SK-N-SH (cell line): ENCODE data around the gene ST6GALNAC3. TPM values are rescaled to one million over a fixed set of nuclear protein-coding genes. Genes with fewer than 3 reads are reported as not detected.

Experiments
- CTCF ChIA-PET: fragments of 300-600, 350-600 bp; formaldehyde crosslinking; extraction: SDS; loops from one replicate; lab custom pipeline; 2021; lab: Yijun Ruan, JAX
- POLR2A ChIA-PET: fragments of 350-600 bp; sonication (Branson Sonifier 250); formaldehyde crosslinking; extraction: SDS; loops from one replicate; lab custom pipeline; 2020; ENCODE audit warnings: antibody characterized with exemption, inconsistent platforms; lab: Yijun Ruan, JAX
- DNase-seq: peaks from one replicate; pipeline ENCODE4 v3.0.0; 2012
- H2AFZ ChIP-seq: fragments of 200-600 bp; sonication (generic); 2 replicates; pipeline ENCODE4 v1.8.1; 2016; ENCODE audit warnings: antibody characterized with exemption, mild to moderate bottlenecking, low read depth
- H3F3A ChIP-seq: fragments of 200-600 bp; sonication (generic); replicated peaks from 2 replicates; pipeline ENCODE3; 2016; ENCODE audit warnings: antibody characterized with exemption, mild to moderate bottlenecking; ENCODE audit not compliant: insufficient read depth
- H3K27ac ChIP-seq, 2 experiments: fragments of 200-500 bp in 1 of 2; fragments of 200-600 bp in 1 of 2; sonication (Bioruptor generic) in 1 of 2; sonication (generic), shearing (Covaris generic) in 1 of 2; 2 replicates each; pipeline versions ENCODE4 v1.5.1 to v1.6.1; 2014 to 2016; ENCODE audit warnings: low read depth in 2 of 2, inconsistent platforms in 1 of 2, low read length in 1 of 2, mild to moderate bottlenecking in 1 of 2, mixed read lengths in 1 of 2
- H3K27me3 ChIP-seq: fragments of 200-600 bp; sonication (generic), shearing (Covaris generic); 2 replicates; pipeline ENCODE4 v1.6.1; 2016; ENCODE audit warnings: mixed run types; ENCODE audit not compliant: insufficient read depth
- H3K36me3 ChIP-seq, 2 experiments: fragments of 200-500 bp in 1 of 2; fragments of 200-600 bp in 1 of 2; sonication (Bioruptor generic) in 1 of 2; sonication (generic) in 1 of 2; replicated peaks in 1 of 2; 2 replicates each; pipeline versions ENCODE3 to v1.5.1; 2014 to 2016; ENCODE audit warnings: low read length in 1 of 2, mild to moderate bottlenecking in 1 of 2; ENCODE audit not compliant: insufficient read depth in 2 of 2, control insufficient read depth in 1 of 2
- H3K4me1 ChIP-seq, 2 experiments: fragments of 200-500 bp in 1 of 2; fragments of 200-600 bp in 1 of 2; sonication (Bioruptor generic) in 1 of 2; sonication (generic), shearing (Covaris generic) in 1 of 2; 2 replicates each; pipeline versions ENCODE4 v1.5.1 to v1.6.1; 2014 to 2016; ENCODE audit warnings: low read depth in 1 of 2, low read length in 1 of 2, mixed run types in 1 of 2; ENCODE audit not compliant: insufficient read depth in 2 of 2, control insufficient read depth in 1 of 2
- H3K4me2 ChIP-seq: fragments of 200-600 bp; sonication (generic), shearing (Covaris generic); 2 replicates; pipeline ENCODE4 v1.6.1; 2017; ENCODE audit warnings: mixed run types
- H3K4me3 ChIP-seq, 2 experiments: fragments of 200-500 bp in 1 of 2; fragments of 200-600 bp in 1 of 2; sonication (Bioruptor generic) in 1 of 2; sonication (generic), shearing (Covaris generic) in 1 of 2; 2 replicates each; pipeline versions ENCODE4 v1.5.1 to v1.8.1; 2014 to 2016; ENCODE audit warnings: low read depth in 2 of 2, inconsistent platforms in 1 of 2, low read length in 1 of 2, mild to moderate bottlenecking in 1 of 2, mixed read lengths in 1 of 2, moderate library complexity in 1 of 2
- H3K79me2 ChIP-seq: fragments of 200-600 bp; sonication (generic); 2 replicates; pipeline ENCODE4 v1.8.1; 2017; ENCODE audit warnings: mild to moderate bottlenecking; ENCODE audit not compliant: insufficient read depth
- H3K9ac ChIP-seq: fragments of 200-600 bp; sonication (generic); 2 replicates; pipeline ENCODE4 v1.6.1; 2017; ENCODE audit warnings: mixed run types
- H3K9me2 ChIP-seq: fragments of 200-600 bp; sonication (generic); 2 replicates; pipeline ENCODE4 v1.6.1; 2017; ENCODE audit warnings: mixed run types
- H3K9me3 ChIP-seq: fragments of 200-600 bp; sonication (generic); 2 replicates; pipeline ENCODE4 v1.6.1; 2017; ENCODE audit warnings: mixed run types, mild to moderate bottlenecking, moderate library complexity
- H4K20me1 ChIP-seq: fragments of 200-600 bp; sonication (generic); 2 replicates; pipeline ENCODE4 v1.6.1; 2017; ENCODE audit warnings: mild to moderate bottlenecking, mixed run types; ENCODE audit not compliant: insufficient read depth
- CHD2 ChIP-seq: fragments of 150-350 bp; IDR thresholded peaks from 2 replicates; pipeline ENCODE4 v1.6.1; 2018; ENCODE audit warnings: low read length; ENCODE audit not compliant: partially characterized antibody
- EZH2phosphoT487 ChIP-seq: fragments of 200-600 bp; sonication (generic); IDR thresholded peaks from 2 replicates; pipeline ENCODE4 v1.6.1; 2017; ENCODE audit warnings: low read depth, mixed run types, mild to moderate bottlenecking, antibody characterized with exemption, moderate library complexity, borderline replicate concordance
- FOSL2 ChIP-seq: IDR thresholded peaks from 2 replicates; pipeline ENCODE4 v1.4.0; 2012; ENCODE audit warnings: low read depth, mild to moderate bottlenecking, moderate library complexity, borderline replicate concordance
- FOXJ3 ChIP-seq: sonication (generic); formaldehyde crosslinking; IDR thresholded peaks from 2 replicates; pipeline ENCODE4 v1.5.1; 2020; ENCODE audit warnings: mild to moderate bottlenecking, missing genetic modification reagents
- FOXM1 ChIP-seq: IDR thresholded peaks from 2 replicates; pipeline ENCODE4 v1.4.0; 2012; ENCODE audit warnings: low read depth, mild to moderate bottlenecking
- GATA2 ChIP-seq: sonication (generic); formaldehyde crosslinking; IDR thresholded peaks from 2 replicates; pipeline ENCODE4 v1.5.0; 2020; ENCODE audit warnings: mild to moderate bottlenecking, missing genetic modification reagents
- JUND ChIP-seq: IDR thresholded peaks from 2 replicates; pipeline ENCODE4 v1.4.0; 2012
- MAX ChIP-seq: IDR thresholded peaks from 2 replicates; pipeline ENCODE4 v1.4.0; 2012; ENCODE audit warnings: low read depth
- MXI1 ChIP-seq: IDR thresholded peaks from 2 replicates; pipeline ENCODE4 v1.6.1; 2012; ENCODE audit warnings: mild to moderate bottlenecking, low read depth, low read length, improper control_type of control experiment
- NFIC ChIP-seq: IDR thresholded peaks from 2 replicates; pipeline ENCODE4 v1.4.0; 2012; ENCODE audit warnings: borderline replicate concordance
- POLR2AphosphoS5 ChIP-seq: IDR thresholded peaks from 2 replicates; pipeline ENCODE4 v1.6.1; 2012; ENCODE audit warnings: low read depth, low read length
- RAD21 ChIP-seq: IDR thresholded peaks from 2 replicates; pipeline ENCODE4 v1.6.1; 2012; ENCODE audit warnings: mild to moderate bottlenecking, low read length
- RCOR1 ChIP-seq: fragments of 150-350 bp; IDR thresholded peaks from 2 replicates; pipeline ENCODE4 v1.6.1; 2017; ENCODE audit warnings: antibody characterized with exemption, low read length
- SIN3A ChIP-seq: IDR thresholded peaks from 2 replicates; pipeline ENCODE4 v1.6.1; 2012; ENCODE audit warnings: low read depth, mild to moderate bottlenecking, low read length, moderate library complexity, borderline replicate concordance
- SMC3 ChIP-seq: IDR thresholded peaks from 2 replicates; pipeline ENCODE4 v1.6.1; 2012; ENCODE audit warnings: low read depth, low read length, improper control_type of control experiment
- USF1 ChIP-seq: IDR thresholded peaks from 2 replicates; pipeline ENCODE4 v1.4.0; 2012; ENCODE audit warnings: low read depth, borderline replicate concordance
- ZBTB33 ChIP-seq: IDR thresholded peaks from 2 replicates; pipeline ENCODE4 v1.4.0; 2012; ENCODE audit warnings: low read depth, borderline replicate concordance
- WGBS: methylation state at CpG from one replicate; pipeline ENCODE4 v1.1.6; 2017; ENCODE audit warnings: low lambda C conversion rate; 5-methylcytosine and 5-hydroxymethylcytosine counted together
- polyA plus RNA-seq, 3 experiments: library from polyadenylated mRNA; depleted of rRNA; stranded (reverse); fragments of >200 nt; gene quantifications; 2 replicates each; pipeline ENCODE4 v1.2.3, GENCODE V29; 2012

ST6GALNAC3 gene
- polyA plus RNA-seq, 1 of the 3 experiments (the other 2 are of a cell fraction), result 8.1 TPM

GRCh38 chr1:76390456-76390855 is 315.9 kb downstream of the ST6GALNAC3 start (continued):
- no peak for TF ChIP-seq MAX
- no peak for TF ChIP-seq POLR2AphosphoS5

GRCh38 chr1:76395059-76395458 is 320.5 kb downstream of the ST6GALNAC3 start:
- no peaks in the 10 kb centered on the region for H4K20me1 ChIP-seq
- H3K4me1 ChIP-seq, result no peaks in the 10 kb centered on the region
- ChIA-PET CTCF (no interaction called here), POLR2A (no interaction called here)
- WGBS, result 68% methylated on average over 2 of the region's 2 CpGs
- H2AFZ ChIP-seq, result no peak overlapping the region
- no peak for DNase-seq
- H3K79me2 ChIP-seq, result no peaks in the 10 kb centered on the region
- no peaks in the 10 kb centered on the region for H3K27me3 ChIP-seq
- no peak overlapping the region for H3K4me3 ChIP-seq
- H3K27ac ChIP-seq, result no peak overlapping the region
- peaks cover 3% of the 10 kb centered on the region; the same call in 1 of the 2 replicates for H3K9me3 ChIP-seq
- H3K36me3 ChIP-seq, result no peaks in the 10 kb centered on the region
- no peak for TF ChIP-seq FOXM1
- no peak for TF ChIP-seq USF1
- no peak for TF ChIP-seq SMC3
- no peak for TF ChIP-seq EZH2phosphoT487
- TF ChIP-seq NFIC, result no peak
- no peak for TF ChIP-seq ZBTB33
- no peaks in the 10 kb centered on the region for H3F3A ChIP-seq
- H3K4me2 ChIP-seq, result no peak overlapping the region
- H3K9ac ChIP-seq, result no peak overlapping the region
- H3K9me2 ChIP-seq, result 0 out of 2 replicates have a peak, but pooled peaks cover 4% of the 10 kb centered on the region

- H3K9ac ChIP-seq, result no peak overlapping the region
- CTCF ChIA-PET, result no interaction called here
- no peaks in the 10 kb centered on the region for H3K27me3 ChIP-seq
- H3K4me1 ChIP-seq, result no peaks in the 10 kb centered on the region
- H3F3A ChIP-seq, result no peaks in the 10 kb centered on the region
- no peak for TF ChIP-seq MXI1
- TF ChIP-seq RCOR1, result no peak
- no peak for TF ChIP-seq SIN3A
- no peak for TF ChIP-seq JUND
- TF ChIP-seq FOXJ3 (CRISPR knock-in tag), result no peak
- TF ChIP-seq POLR2AphosphoS5, result no peak
- TF ChIP-seq CHD2, result no peak
- TF ChIP-seq GATA2 (CRISPR knock-in tag), result no peak
- TF ChIP-seq MAX, result no peak
- no peak for TF ChIP-seq RAD21
- TF ChIP-seq FOSL2, result no peak
- TF ChIP-seq, all 33 proteins: peak for 0
- Histone ChIP-seq H3K4me2 (no peak overlapping the region), H3K79me2 (no peaks in the 10 kb centered on the region), H3K4me3 (no peak overlapping the region), H3K27ac (no peak overlapping the region), H3K36me3 (peaks cover 0 to 7% of the 10 kb centered on the region in 2 experiments), H3K9me2 (0 out of 2 replicates have a peak, but pooled peaks cover 4% of the 10 kb centered on the region), H4K20me1 (no peaks in the 10 kb centered on the region), H2AFZ (no peak overlapping the region), H3K9me3 (peaks cover 10% of the 10 kb centered on the region; the same call in 1 of the 2 replicates)
- WGBS, result 91% methylated on average over 2 of the region's 2 CpGs
- POLR2A ChIA-PET, result no interaction called here
- DNase-seq, result no peak
Measured at GRCh38 chr1:76402128-76402527, 327.6 kb downstream of the ST6GALNAC3 start.
